Occipital lobe (tissue), 2 donors: ENCODE results near the gene CUL9. TPM values are rescaled to one million over a fixed set of nuclear protein-coding genes. Genes with fewer than 3 reads are reported as not detected.

Source experiments
- DNase-seq: peaks from one replicate; lab custom pipeline; 2025; lab: John Stamatoyannopoulos, UW
- total RNA-seq: library from RNA; depleted of rRNA; stranded (reverse); fragments of >200 nt; gene quantifications from one replicate; pipeline ENCODE4 v1.2.3, GENCODE V29; 2014

CUL9 gene
- total RNA-seq, 1 donor from 2014 or later = 23.9 TPM

GRCh38 chr6:43172104-43173007, 9.6 kb upstream of the CUL9 start:
- DNase-seq = peak; percentile 51

- no peak for DNase-seq
Measured at GRCh38 chr6:43173591-43174262, 8.3 kb upstream of the CUL9 start.

GRCh38 chr6:43174263-43175112, 7.5 kb upstream of the CUL9 start:
- DNase-seq = peak; percentile 96

- DNase-seq = no peak
Measured at GRCh38 chr6:43175676-43176422, 6.1 kb upstream of the CUL9 start.

- no peak for DNase-seq
Measured at GRCh38 chr6:43176423-43176786, 5.6 kb upstream of the CUL9 start.

GRCh38 chr6:43178150-43178549, 3.8 kb upstream of the CUL9 start:
- DNase-seq = no peak

- no peak for DNase-seq
Measured at GRCh38 chr6:43178951-43179830, 2.8 kb upstream of the CUL9 start.

- no peak for DNase-seq
Measured at GRCh38 chr6:43180058-43180457, 1.9 kb upstream of the CUL9 start.

GRCh38 chr6:43180985-43181384, 1.0 kb upstream of the CUL9 start:
- DNase-seq = no peak

GRCh38 chr6:43181621-43181941, 415 bp upstream of the CUL9 start:
- DNase-seq = no peak

GRCh38 chr6:43183441-43183840, 1.4 kb downstream of the CUL9 start:
- DNase-seq = no peak

GRCh38 chr6:43184268-43184985, 2.4 kb downstream of the CUL9 start:
- no peak for DNase-seq

- no peak for DNase-seq
Measured at GRCh38 chr6:43185391-43185985, 3.5 kb downstream of the CUL9 start.

GRCh38 chr6:43186019-43186418, 4.0 kb downstream of the CUL9 start:
- no peak for DNase-seq

GRCh38 chr6:43186706-43187105, 4.7 kb downstream of the CUL9 start:
- DNase-seq = no peak

- DNase-seq = no peak
Measured at GRCh38 chr6:43187821-43188220, 5.8 kb downstream of the CUL9 start.

- no peak for DNase-seq
Measured at GRCh38 chr6:43188426-43188825, 6.4 kb downstream of the CUL9 start.

- no peak for DNase-seq
Measured at GRCh38 chr6:43189776-43190304, 7.8 kb downstream of the CUL9 start.

GRCh38 chr6:43192911-43193310, 10.9 kb downstream of the CUL9 start:
- DNase-seq = no peak
